ENCODE results near the gene GIPR. TPM values are rescaled to one million over a fixed set of nuclear protein-coding genes. Genes with fewer than 3 reads are reported as not detected.

GIPR gene
- total RNA-seq, 1 experiment from 2014 or later = 1.9 TPM

DNA sequence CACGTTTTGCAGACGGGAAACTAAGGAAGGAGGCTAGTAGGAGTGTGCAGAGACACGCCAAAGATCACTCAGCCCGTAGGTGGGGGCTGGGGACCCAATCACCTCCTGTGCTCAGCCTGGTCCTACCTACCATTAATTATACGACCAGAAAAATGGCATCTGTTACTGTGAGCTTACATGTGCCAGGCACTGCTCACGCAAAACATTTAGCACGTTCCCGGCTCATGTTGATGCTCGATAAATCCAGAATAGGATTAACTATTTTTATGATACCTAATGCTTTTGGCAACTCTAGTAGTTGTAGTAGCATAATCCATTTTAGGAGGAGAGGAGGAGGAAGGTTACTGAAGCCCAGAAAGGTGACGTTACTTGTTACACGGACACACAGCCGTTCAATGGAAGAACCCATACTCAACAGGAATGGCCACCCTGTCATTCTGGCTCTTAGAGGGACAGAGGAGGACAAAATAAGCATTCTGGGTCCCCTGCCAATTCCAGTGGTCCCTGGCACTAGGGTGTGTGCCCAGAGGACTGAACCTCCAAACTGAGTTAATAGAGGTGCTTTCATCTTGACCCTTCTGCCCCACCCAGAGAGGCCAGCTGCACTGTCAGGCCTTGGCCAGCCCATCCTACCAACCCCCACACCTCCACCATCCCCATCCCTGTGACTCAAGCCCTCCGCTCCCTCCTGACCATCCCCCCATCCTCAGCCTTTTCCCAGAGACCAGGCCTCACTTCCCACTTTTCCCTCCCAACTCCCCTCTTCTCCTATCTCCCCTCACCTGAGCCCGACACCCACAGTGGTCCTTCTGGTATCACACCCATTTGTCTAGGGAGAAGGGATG, 23.9 kb upstream of the GIPR start:
- Histone ChIP-seq H3K79me2 (ENCODE audit: low read length) (no peaks in the 10 kb centered on the region), H3K9ac (ENCODE audit: low read length) (no peak overlapping the region), H3K36me3 (ENCODE audit: low read depth, low read length) (no peaks in the 10 kb centered on the region), H3K4me1 (ENCODE audit: insufficient read depth, low read length) (peaks cover 19% of the 10 kb centered on the region), H3K27ac (ENCODE audit: low read length) (no peak overlapping the region), H4K20me1 (ENCODE audit: low read length) (no peaks in the 10 kb centered on the region), H2AFZ (ENCODE audit: low read length) (peak overlapping the region; percentile 82), H3K9me3 (ENCODE audit: low read length) (no peaks in the 10 kb centered on the region), H3K4me2 (ENCODE audit: low read length) (peak overlapping the region; percentile 83), H3K4me3 (ENCODE audit: low read length) (peak overlapping the region; percentile 72; the same call in 1 of the 2 replicates), H3K9me2 (replicated peaks; ENCODE audit: low read length) (no peaks in the 10 kb centered on the region), H3K27me3 (ENCODE audit: low read length) (no peaks in the 10 kb centered on the region), H3F3A (ENCODE audit: low read length, unreplicated experiment) (peaks cover 4% of the 10 kb centered on the region)
- intact Hi-C loops (cut with micrococcal nuclease) = loop anchor here (2.0 to 10.0 kb wide), 3 partner anchors 59 to 149 kb away; partner anchors contain the start of genes OPA3, PPM1N and RTN2
- DNase-seq (no peak), ATAC-seq (no peak)
- TF ChIP-seq EZH2 (IDR thresholded peaks at IDR 0.05; ENCODE audit: low read length, unreplicated experiment) (no peak), EZH2phosphoT487 (IDR thresholded peaks at IDR 0.05; ENCODE audit: borderline replicate concordance, low read length) (no peak), CTCF (conservative IDR thresholded peaks at IDR 0.05; ENCODE audit: low read depth, low read length) (no peak)
- ChIA-PET POLR2A (ENCODE audit: unreplicated experiment) (no interaction called here), CTCF (interaction anchor here (1.2 kb wide), 1 partner anchor 33 kb away, joined by 4 read pairs; no protein-coding TSS in a partner anchor)
- no TSS peak for BruUV-seq (replicated peaks)

DNA sequence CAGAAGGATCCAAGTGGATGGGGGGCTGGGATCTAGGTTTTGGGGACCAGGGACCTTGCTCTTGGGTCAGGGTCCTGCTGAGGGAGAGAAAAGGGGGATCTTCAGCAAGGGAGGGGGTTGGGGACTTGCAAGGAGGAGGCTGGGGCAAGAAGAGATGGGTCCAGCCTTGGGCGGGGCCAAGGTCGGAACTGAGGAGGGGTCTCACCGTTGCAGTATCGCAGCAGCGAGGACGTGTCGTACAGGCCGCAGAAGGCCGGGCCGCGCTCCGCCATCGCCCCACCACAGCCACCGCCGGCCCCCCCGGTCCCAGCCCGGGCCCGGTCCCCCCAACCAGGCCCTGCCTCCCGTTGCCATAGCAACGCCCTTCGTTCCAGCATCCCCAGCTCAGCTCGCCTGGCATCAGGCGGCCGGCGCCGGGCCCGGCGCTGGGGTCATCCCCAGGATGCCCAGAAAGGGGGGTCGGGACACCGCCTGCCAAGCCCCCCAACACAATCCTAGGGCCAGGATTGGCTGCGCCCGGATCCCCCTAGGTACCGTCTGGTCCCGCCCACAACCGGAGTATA, 22.9 kb upstream of the GIPR start:
- H2AFZ ChIP-seq (ENCODE audit: low read length) = 0 out of 2 replicates have a peak overlapping the region, but pooled peaks have one; percentile 84
- no peaks in the 10 kb centered on the region for H3K27me3 ChIP-seq (ENCODE audit: low read length)
- no peaks in the 10 kb centered on the region for H3K36me3 ChIP-seq (ENCODE audit: low read depth, low read length)
- DNase-seq (no peak), ATAC-seq (no peak)
- no TSS peak for BruUV-seq (replicated peaks)
- POLR2A ChIA-PET (ENCODE audit: unreplicated experiment) = no interaction called here
- H3K4me1 ChIP-seq (ENCODE audit: insufficient read depth, low read length) = peaks cover 19% of the 10 kb centered on the region
- no peaks in the 10 kb centered on the region for H4K20me1 ChIP-seq (ENCODE audit: low read length)
- CTCF ChIA-PET = interaction anchor here (1.3 kb wide), 1 partner anchor 87 kb away, joined by 3 read pairs; no protein-coding TSS in a partner anchor
- no peaks in the 10 kb centered on the region for H3K9me3 ChIP-seq (ENCODE audit: low read length)
- peak overlapping the region; percentile 63; the same call in 1 of the 2 replicates for H3K4me3 ChIP-seq (ENCODE audit: low read length)
- H3K9me2 ChIP-seq (replicated peaks; ENCODE audit: low read length) = no peaks in the 10 kb centered on the region
- no peak overlapping the region for H3K9ac ChIP-seq (ENCODE audit: low read length)
- peaks cover 4% of the 10 kb centered on the region for H3F3A ChIP-seq (ENCODE audit: low read length, unreplicated experiment)
- intact Hi-C loops (cut with micrococcal nuclease) = loop anchor here (10.0 kb wide), 2 partner anchors 60 to 150 kb away; partner anchors contain the start of genes OPA3, PPM1N and RTN2
- TF ChIP-seq EZH2 (IDR thresholded peaks at IDR 0.05; ENCODE audit: low read length, unreplicated experiment) (no peak), EZH2phosphoT487 (IDR thresholded peaks at IDR 0.05; ENCODE audit: borderline replicate concordance, low read length) (no peak), CTCF (conservative IDR thresholded peaks at IDR 0.05; ENCODE audit: low read depth, low read length) (no peak)
- H3K27ac ChIP-seq (ENCODE audit: low read length) = no peak overlapping the region
- no peak overlapping the region for H3K4me2 ChIP-seq (ENCODE audit: low read length)
- H3K79me2 ChIP-seq (ENCODE audit: low read length) = no peaks in the 10 kb centered on the region

All from PC-3 (cell line).